Measurements from ENCODE around the gene ZNF571.

ZNF571 gene

GRCh38 chr19:37594982-37595382 lies 390 bp upstream of the ZNF571 start (continued):
- TF ChIP-seq RBAK (tag by site-specific recombination; IDR thresholded peaks at IDR 0.05) = peak; percentile 65; the same call in 1 of the 2 replicates
- TF ChIP-seq ZNF704 (tag by site-specific recombination; IDR thresholded peaks at IDR 0.05) = no peak
- peak; percentile 86 for TF ChIP-seq ZNF398 (tag by site-specific recombination; IDR thresholded peaks at IDR 0.05)
- TF ChIP-seq KLF16 (tag by site-specific recombination; IDR thresholded peaks at IDR 0.05) = peak; percentile 96
- TF ChIP-seq ZNF560 (tag by site-specific recombination; IDR thresholded peaks at IDR 0.05; ENCODE audit: borderline replicate concordance) = no peak
- no peak for TF ChIP-seq ZNF747 (tag by site-specific recombination; IDR thresholded peaks at IDR 0.05)
- TF ChIP-seq, protein P1, sequence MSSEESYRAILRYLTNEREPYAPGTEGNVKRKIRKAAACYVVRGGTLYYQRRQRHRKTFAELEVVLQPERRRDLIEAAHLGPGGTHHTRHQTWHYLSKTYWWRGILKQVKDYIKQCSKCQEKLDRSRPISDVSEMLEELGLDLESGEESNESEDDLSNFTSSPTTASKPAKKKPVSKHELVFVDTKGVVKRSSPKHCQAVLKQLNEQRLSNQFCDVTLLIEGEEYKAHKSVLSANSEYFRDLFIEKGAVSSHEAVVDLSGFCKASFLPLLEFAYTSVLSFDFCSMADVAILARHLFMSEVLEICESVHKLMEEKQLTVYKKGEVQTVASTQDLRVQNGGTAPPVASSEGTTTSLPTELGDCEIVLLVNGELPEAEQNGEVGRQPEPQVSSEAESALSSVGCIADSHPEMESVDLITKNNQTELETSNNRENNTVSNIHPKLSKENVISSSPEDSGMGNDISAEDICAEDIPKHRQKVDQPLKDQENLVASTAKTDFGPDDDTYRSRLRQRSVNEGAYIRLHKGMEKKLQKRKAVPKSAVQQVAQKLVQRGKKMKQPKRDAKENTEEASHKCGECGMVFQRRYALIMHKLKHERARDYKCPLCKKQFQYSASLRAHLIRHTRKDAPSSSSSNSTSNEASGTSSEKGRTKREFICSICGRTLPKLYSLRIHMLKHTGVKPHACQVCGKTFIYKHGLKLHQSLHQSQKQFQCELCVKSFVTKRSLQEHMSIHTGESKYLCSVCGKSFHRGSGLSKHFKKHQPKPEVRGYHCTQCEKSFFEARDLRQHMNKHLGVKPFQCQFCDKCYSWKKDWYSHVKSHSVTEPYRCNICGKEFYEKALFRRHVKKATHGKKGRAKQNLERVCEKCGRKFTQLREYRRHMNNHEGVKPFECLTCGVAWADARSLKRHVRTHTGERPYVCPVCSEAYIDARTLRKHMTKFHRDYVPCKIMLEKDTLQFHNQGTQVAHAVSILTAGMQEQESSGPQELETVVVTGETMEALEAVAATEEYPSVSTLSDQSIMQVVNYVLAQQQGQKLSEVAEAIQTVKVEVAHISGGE (tag by site-specific recombination; conservative IDR thresholded peaks at IDR 0.05; ENCODE audit: low read depth) = peak; percentile 52
- TF ChIP-seq ZNF146 (tag by site-specific recombination; IDR thresholded peaks at IDR 0.05) = peak; percentile 62; the same call in 1 of the 2 replicates
- TF ChIP-seq ZNF621 (tag by site-specific recombination; IDR thresholded peaks at IDR 0.05) = no peak
- peak; percentile 79; the same call in 1 of the 2 replicates for TF ChIP-seq ZNF302 (tag by site-specific recombination; IDR thresholded peaks at IDR 0.05; ENCODE audit: low read depth)
- peak; percentile 89 for TF ChIP-seq ZNF692 (tag by site-specific recombination; IDR thresholded peaks at IDR 0.05)
- TF ChIP-seq, protein P2, sequence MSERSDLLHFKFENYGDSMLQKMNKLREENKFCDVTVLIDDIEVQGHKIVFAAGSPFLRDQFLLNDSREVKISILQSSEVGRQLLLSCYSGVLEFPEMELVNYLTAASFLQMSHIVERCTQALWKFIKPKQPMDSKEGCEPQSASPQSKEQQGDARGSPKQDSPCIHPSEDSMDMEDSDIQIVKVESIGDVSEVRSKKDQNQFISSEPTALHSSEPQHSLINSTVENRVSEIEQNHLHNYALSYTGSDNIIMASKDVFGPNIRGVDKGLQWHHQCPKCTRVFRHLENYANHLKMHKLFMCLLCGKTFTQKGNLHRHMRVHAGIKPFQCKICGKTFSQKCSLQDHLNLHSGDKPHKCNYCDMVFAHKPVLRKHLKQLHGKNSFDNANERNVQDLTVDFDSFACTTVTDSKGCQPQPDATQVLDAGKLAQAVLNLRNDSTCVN (tag by site-specific recombination; optimal IDR thresholded peaks at IDR 0.05) = peak; percentile 93
- TF ChIP-seq, protein P3, sequence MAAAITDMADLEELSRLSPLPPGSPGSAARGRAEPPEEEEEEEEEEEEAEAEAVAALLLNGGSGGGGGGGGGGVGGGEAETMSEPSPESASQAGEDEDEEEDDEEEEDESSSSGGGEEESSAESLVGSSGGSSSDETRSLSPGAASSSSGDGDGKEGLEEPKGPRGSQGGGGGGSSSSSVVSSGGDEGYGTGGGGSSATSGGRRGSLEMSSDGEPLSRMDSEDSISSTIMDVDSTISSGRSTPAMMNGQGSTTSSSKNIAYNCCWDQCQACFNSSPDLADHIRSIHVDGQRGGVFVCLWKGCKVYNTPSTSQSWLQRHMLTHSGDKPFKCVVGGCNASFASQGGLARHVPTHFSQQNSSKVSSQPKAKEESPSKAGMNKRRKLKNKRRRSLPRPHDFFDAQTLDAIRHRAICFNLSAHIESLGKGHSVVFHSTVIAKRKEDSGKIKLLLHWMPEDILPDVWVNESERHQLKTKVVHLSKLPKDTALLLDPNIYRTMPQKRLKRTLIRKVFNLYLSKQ (tag by site-specific recombination; IDR thresholded peaks at IDR 0.05; ENCODE audit: borderline replicate concordance) = no peak; the same call in 1 of the 2 replicates
- no peak for TF ChIP-seq ZNF184 (tag by site-specific recombination; IDR thresholded peaks at IDR 0.05)
- TF ChIP-seq, protein P4, sequence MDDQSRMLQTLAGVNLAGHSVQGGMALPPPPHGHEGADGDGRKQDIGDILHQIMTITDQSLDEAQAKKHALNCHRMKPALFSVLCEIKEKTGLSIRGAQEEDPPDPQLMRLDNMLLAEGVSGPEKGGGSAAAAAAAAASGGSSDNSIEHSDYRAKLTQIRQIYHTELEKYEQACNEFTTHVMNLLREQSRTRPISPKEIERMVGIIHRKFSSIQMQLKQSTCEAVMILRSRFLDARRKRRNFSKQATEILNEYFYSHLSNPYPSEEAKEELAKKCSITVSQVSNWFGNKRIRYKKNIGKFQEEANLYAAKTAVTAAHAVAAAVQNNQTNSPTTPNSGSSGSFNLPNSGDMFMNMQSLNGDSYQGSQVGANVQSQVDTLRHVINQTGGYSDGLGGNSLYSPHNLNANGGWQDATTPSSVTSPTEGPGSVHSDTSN (CRISPR knock-in tag; IDR thresholded peaks at IDR 0.05) = no peak
- TF ChIP-seq, protein P5, sequence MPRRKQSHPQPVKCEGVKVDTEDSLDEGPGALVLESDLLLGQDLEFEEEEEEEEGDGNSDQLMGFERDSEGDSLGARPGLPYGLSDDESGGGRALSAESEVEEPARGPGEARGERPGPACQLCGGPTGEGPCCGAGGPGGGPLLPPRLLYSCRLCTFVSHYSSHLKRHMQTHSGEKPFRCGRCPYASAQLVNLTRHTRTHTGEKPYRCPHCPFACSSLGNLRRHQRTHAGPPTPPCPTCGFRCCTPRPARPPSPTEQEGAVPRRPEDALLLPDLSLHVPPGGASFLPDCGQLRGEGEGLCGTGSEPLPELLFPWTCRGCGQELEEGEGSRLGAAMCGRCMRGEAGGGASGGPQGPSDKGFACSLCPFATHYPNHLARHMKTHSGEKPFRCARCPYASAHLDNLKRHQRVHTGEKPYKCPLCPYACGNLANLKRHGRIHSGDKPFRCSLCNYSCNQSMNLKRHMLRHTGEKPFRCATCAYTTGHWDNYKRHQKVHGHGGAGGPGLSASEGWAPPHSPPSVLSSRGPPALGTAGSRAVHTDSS (tag by site-specific recombination; IDR thresholded peaks at IDR 0.05) = no peak
- no peak for TF ChIP-seq ZNF16 (tag by site-specific recombination; IDR thresholded peaks at IDR 0.05; ENCODE audit: low read depth)
- peak; percentile 99 for TF ChIP-seq ZNF335 (tag by site-specific recombination; conservative IDR thresholded peaks at IDR 0.05)
- TF ChIP-seq, protein P6, sequence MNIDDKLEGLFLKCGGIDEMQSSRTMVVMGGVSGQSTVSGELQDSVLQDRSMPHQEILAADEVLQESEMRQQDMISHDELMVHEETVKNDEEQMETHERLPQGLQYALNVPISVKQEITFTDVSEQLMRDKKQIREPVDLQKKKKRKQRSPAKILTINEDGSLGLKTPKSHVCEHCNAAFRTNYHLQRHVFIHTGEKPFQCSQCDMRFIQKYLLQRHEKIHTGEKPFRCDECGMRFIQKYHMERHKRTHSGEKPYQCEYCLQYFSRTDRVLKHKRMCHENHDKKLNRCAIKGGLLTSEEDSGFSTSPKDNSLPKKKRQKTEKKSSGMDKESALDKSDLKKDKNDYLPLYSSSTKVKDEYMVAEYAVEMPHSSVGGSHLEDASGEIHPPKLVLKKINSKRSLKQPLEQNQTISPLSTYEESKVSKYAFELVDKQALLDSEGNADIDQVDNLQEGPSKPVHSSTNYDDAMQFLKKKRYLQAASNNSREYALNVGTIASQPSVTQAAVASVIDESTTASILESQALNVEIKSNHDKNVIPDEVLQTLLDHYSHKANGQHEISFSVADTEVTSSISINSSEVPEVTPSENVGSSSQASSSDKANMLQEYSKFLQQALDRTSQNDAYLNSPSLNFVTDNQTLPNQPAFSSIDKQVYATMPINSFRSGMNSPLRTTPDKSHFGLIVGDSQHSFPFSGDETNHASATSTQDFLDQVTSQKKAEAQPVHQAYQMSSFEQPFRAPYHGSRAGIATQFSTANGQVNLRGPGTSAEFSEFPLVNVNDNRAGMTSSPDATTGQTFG (tag by site-specific recombination; IDR thresholded peaks at IDR 0.05; ENCODE audit: borderline replicate concordance) = no peak

Data from HEK293 (cell line).